Choroid plexus epithelial cell (primary cell): ENCODE measurements around the gene PLCG2.
"Not testable (repeated sequence)": the region's sequence is repeated elsewhere in the genome, so short reads cannot be mapped to it uniquely, and the experiment has no call there.

Source experiments
- DNase-seq: peaks from one replicate; pipeline ENCODE4 v3.0.0-alpha.2; 2010; ENCODE audit warnings: low read depth
- H3K4me3 ChIP-seq: 2 replicates; pipeline ENCODE4 v1.5.1; 2011; ENCODE audit warnings: low read depth, mild to moderate bottlenecking, control low read depth, low read length, moderate library complexity
- CTCF ChIP-seq: conservative IDR thresholded peaks from 2 replicates; pipeline ENCODE4 v1.5.1; 2011; ENCODE audit warnings: low read depth, mild to moderate bottlenecking, control low read depth, inconsistent platforms, low read length, moderate library complexity

PLCG2 gene

GRCh38 chr16:82002831-82003230 is 223.7 kb downstream of the PLCG2 start:
- H3K4me3 ChIP-seq = no peak overlapping the region
- no peak for TF ChIP-seq CTCF
- DNase-seq = no peak

DNA sequence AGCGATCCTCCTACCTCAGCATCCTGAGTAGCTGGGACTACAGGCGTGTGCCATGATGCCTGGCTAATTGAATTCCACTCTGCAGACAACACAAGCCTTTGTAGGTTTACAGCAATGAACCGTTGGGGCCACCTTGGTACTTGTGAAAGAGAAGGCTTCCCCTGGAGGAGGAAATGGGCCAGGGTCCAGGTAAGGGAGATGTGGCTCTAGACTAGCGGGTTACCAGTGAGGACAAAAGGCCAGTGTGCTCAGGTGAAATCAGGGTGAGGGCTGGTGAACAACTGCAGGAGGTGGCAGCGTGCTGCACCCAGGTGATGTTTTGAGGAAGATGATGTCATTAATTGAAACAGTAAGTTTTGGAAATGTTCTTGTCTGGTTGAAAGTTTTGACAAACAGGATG is 225.5 kb downstream of the PLCG2 start:
- no peak for DNase-seq
- TF ChIP-seq CTCF = no peak
- H3K4me3 ChIP-seq = no peak overlapping the region

DNA sequence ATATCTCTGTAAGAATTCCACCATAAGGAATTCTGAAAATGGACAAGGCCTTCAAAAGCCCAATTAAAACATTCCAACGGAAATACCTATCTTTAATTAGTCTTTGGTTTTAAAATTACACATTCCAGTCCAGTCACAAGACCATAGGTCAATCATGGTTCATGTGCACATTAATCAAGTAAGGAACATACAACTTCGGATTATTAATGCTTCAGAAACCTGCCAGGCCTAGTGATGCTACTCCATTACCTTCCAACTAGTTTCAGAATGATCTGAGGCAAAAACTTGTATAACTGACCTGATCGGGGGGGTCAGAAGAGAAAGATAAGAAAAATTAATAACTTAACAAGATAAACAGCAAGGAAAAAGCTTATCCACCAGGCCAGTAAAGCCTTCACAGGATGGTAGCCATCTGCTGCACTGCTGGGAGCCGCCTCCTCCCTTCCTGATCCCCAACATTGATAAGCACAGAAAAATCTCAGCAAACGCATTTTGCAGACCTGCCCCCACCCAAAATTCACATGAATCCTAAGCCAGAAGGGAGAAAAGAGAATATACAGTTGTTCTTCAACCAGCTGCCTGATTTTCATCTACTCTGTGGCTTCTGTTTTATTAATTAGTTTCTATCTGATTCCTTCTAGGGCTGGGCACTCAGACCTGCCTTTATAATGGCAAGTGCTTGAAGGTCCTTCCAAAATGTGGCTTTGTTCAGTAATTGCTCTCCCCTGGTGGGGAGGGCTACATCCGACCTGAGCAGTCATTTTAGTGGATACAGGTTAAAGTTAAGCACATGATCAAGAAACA is 226.1 kb downstream of the PLCG2 start:
- DNase-seq = no peak
- TF ChIP-seq CTCF = no peak

DNA sequence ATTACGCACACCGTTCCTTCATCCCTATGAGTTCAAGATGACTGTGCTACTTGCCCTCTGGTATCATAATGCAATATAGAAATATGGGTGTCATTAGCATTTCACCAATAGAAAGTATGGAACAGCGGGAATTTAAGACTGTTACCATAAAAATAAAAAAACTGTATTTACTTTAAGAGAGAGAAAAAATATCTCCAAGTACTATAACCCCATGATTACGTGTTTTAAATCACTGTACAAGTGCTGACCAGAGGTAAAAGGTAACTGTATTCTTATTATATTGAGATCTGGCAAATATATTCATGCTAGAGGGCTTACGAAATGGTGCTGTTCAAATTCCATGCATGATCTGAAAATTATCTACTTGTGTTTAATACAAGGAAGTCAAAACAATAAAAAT is 226.9 kb downstream of the PLCG2 start:
- no peak for TF ChIP-seq CTCF
- no peak for DNase-seq
- H3K4me3 ChIP-seq = no peak overlapping the region

More for the DNA sequence above, 226.1 kb downstream of the PLCG2 start:
- no peak overlapping the region for H3K4me3 ChIP-seq

- no peak for TF ChIP-seq CTCF
- no peak overlapping the region for H3K4me3 ChIP-seq
- no peak for DNase-seq
These were observed 228.1 kb downstream of the PLCG2 start for GRCh38 chr16:82007189-82007588.

GRCh38 chr16:82008957-82009592 is 230.0 kb downstream of the PLCG2 start:
- no peak overlapping the region for H3K4me3 ChIP-seq
- no peak for DNase-seq
- TF ChIP-seq CTCF = no peak

- DNase-seq = not testable (repeated sequence)
These were observed 230.7 kb downstream of the PLCG2 start for GRCh38 chr16:82009789-82010188.

More at GRCh38 chr16:82009789-82010188, 230.7 kb downstream of the PLCG2 start:
- not testable (repeated sequence) for H3K4me3 ChIP-seq
